Measurements from ENCODE around the gene MDH1B.

DNA sequence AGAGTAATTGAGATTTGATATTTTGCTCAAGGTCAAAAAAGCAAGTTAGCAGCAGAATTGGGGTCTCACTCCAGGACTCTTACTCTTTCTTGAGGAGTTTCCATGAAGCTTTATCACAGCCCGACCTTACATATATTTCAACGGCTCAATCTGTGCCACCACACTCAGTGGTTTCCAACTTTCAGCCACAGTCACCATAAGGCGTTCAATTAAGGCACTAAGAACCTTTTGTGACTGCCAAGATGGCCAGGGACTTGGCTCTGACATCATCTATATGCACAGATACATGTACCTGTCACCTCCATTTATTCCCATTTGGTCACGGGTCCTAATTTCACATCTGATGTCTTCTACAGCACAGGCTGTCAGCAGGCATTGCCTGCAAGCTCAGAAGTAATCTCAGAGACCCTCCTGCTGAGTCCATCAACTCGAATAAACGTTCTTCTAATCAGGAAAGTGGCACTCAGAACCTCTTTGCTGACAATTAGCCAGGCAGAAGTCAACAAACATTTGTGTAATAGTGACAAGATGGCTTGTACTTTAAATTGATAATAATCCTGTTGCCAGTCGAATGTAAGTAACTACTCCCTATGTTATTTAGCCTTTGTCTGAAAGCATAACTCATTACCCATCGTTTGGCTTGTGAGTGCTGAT lies 63.0 kb downstream of the MDH1B start:
- TF ChIP-seq, protein P1, sequence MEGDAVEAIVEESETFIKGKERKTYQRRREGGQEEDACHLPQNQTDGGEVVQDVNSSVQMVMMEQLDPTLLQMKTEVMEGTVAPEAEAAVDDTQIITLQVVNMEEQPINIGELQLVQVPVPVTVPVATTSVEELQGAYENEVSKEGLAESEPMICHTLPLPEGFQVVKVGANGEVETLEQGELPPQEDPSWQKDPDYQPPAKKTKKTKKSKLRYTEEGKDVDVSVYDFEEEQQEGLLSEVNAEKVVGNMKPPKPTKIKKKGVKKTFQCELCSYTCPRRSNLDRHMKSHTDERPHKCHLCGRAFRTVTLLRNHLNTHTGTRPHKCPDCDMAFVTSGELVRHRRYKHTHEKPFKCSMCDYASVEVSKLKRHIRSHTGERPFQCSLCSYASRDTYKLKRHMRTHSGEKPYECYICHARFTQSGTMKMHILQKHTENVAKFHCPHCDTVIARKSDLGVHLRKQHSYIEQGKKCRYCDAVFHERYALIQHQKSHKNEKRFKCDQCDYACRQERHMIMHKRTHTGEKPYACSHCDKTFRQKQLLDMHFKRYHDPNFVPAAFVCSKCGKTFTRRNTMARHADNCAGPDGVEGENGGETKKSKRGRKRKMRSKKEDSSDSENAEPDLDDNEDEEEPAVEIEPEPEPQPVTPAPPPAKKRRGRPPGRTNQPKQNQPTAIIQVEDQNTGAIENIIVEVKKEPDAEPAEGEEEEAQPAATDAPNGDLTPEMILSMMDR (IDR thresholded peaks at IDR 0.05) = no peak
- no peak for TF ChIP-seq POLR2A (IDR thresholded peaks at IDR 0.05)

Data from adrenal gland (tissue), 5 donors.